Stimulated activated CD8-positive, alpha-beta memory T cell treated with anti-CD3 and anti-CD28 coated beads, Interleukin-7, amount 100 ng/mL, for 24 hours (primary cell): Measurements from ENCODE around the gene AGAP1.
A peak's percentile ranks its signal among the peaks of the same experiment; 100 is the strongest.
"Not testable (repeated sequence)": the region's sequence is repeated elsewhere in the genome, so short reads cannot be mapped to it uniquely, and the experiment has no call there.

ENCODE experiments used
- DNase-seq: peaks from one replicate; pipeline ENCODE4 v3.0.0-alpha.2; 2020; ENCODE audit warnings: low read depth

Gene AGAP1

DNA sequence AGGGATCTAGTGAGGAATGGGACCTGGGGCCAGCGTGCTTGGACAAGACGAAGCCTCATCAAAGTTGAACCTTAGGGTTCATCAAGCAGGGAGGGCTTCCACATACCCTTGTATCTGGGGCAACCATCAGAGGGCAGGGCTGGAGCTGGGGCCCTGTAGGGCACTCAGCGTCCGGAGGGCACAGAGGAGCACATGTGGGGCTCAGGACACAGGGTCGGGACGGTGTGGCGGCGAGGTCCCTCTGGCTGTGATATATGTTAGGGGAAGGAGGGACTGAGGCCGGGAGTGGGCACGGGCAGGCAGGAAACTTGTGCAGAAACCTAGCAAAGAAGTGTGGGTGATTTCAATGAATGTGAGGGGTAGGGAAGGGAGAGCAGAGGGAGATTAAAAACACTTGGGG, 244.0 kb downstream of the AGAP1 start:
- no peak for DNase-seq

- no peak for DNase-seq
These were observed 246.0 kb downstream of the AGAP1 start for GRCh38 chr2:235739704-235740415.

DNA sequence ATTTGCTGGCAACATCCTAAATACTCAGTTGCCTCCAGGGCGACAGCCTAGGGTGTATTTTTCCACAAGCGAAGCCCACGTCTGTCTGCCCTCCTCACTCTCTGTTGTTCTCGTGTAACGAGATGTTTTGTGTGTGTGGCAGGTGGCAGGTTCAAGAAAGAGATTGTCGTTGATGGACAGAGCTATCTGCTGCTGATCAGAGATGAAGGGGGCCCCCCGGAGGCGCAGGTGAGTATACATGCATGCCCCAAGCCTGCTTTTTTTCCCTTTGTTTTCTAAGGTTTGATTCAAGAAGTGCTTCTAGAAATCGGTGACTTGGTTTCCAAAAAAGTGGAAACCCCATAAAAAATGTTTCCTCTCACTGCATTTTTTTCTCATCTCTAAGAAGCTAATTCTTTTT, 247.0 kb downstream of the AGAP1 start:
- no peak for DNase-seq

- DNase-seq, result no peak
These were observed 250.3 kb downstream of the AGAP1 start for GRCh38 chr2:235744161-235744560.

DNA sequence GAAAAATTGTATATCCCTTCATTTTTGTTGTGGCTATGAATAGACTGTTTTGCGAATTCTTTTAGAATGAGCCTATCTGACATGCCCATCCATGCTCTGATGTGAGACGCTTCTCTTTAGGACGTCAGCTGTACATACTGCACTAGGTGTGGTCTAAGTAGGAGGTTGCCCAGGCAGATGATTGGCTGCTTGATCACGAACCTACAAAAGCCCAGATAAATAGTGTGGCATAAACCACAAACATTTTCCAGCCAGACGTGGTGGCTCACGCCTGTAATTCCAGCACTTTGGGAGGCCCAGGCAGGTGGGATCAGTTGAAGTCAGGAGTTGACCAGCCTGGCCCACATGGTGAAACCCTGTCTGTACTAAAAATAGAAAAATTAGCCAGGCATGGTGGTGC, 251.8 kb downstream of the AGAP1 start:
- DNase-seq, result no peak

DNA sequence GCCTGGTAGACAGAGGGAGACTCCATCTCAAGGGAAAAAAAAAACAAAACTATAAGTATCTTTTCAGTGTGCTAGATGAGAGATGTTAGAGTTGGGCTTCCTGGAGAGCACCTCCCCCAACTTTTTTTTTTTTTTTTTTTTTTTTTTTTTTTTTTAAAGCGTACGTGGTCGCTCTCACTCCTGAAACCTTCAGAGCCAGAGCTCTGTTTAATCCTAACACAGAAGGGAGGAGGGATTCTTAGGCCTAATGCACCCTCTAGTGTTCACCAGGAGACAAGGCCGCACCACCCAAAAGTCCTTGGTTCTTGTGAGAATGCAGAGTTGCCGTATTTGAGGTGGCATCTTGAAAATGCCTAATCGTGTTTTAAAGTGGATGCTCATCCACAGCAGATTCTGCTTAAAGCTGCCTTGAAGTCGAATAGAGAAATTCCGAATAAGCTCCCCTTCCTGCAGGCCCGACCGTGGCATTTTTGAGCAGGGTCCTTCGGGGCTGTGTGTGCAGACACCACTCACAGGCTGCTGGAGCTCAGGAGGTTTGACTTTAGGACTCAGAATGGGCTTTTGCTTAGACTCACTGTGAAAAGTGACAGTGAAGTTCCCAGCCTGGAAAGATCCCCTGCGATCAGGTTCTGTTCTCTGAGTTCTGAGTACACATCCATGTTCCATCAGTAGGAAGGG, 252.6 kb downstream of the AGAP1 start:
- peak; percentile 6 for DNase-seq

- DNase-seq, result no peak
These were observed 253.3 kb downstream of the AGAP1 start for GRCh38 chr2:235747001-235747785.

GRCh38 chr2:235747786-235748091, 253.9 kb downstream of the AGAP1 start:
- DNase-seq, result no peak

GRCh38 chr2:235749121-235749770, 255.4 kb downstream of the AGAP1 start:
- DNase-seq, result no peak

- DNase-seq, result no peak
These were observed 255.9 kb downstream of the AGAP1 start for GRCh38 chr2:235749771-235750160.

GRCh38 chr2:235752846-235753245, 259.0 kb downstream of the AGAP1 start:
- no peak for DNase-seq

- DNase-seq, result no peak
These were observed 260.7 kb downstream of the AGAP1 start for GRCh38 chr2:235754357-235755207.

- DNase-seq, result no peak
These were observed 262.6 kb downstream of the AGAP1 start for GRCh38 chr2:235756491-235756890.

DNA sequence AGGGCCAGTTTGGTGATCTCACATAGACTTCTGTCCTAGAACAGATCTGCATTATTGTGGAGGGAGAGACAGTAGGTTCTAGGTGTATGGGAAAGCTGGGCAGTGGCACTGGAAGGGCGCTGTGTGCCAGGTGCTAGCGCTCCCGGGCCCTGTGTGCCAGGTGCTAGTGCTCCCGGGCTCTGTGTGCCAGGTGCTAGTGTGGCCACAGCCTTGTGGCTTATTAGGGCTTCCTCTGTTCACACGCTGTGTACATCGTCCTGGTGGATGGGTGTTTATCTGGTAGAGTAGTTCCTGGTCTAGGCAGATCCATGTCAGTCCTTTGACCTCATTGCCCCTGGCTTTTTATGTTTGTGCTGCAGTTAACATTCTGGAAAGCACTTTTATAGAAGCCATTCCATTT, 263.4 kb downstream of the AGAP1 start:
- DNase-seq, result no peak

- DNase-seq, result no peak
These were observed 263.8 kb downstream of the AGAP1 start for GRCh38 chr2:235757640-235758039.

DNA sequence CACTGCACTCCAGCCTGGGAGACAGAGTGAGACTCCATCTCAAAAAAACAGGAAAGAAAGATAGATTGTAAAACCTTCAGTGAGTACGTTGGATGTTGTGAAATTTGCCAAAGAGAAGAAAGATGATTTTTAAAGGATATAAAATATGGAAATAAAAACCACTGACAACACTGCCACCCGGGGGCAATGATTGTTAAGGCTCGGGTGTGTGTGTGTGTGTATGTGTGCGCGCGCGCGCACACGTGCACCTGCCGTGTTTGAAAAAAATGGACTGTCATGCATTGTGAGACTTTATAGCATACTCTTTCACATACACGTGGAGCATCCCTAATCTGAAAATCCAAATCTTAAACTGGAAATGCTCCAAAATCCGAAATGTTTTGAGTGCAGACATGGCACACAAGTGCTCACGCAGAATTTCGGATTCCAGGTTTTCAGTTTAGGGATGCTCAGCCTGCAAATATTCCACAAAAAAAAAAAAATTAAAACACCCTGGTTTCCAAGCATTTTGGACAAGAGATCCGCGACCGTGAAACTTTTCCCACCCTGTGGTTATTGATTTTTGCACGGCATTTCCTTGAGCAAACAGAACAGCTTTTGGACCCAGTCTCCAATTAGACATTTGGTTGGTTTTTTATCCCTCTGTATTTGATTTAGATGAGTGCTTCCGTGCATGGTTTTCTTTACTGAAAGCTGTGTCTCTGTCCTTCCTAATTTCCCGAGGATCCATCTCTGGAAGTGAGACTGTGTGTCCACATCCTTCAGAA, 269.2 kb downstream of the AGAP1 start:
- DNase-seq, result no peak

- DNase-seq, result no peak
These were observed 270.0 kb downstream of the AGAP1 start for GRCh38 chr2:235763816-235764215.

GRCh38 chr2:235764478-235764877, 270.6 kb downstream of the AGAP1 start:
- DNase-seq, result not testable (repeated sequence)

- DNase-seq, result no peak
These were observed 271.5 kb downstream of the AGAP1 start for GRCh38 chr2:235765181-235765820.

GRCh38 chr2:235766278-235766677, 272.4 kb downstream of the AGAP1 start:
- DNase-seq, result peak; percentile 19
